ENCODE results near the gene STX2.

DNA sequence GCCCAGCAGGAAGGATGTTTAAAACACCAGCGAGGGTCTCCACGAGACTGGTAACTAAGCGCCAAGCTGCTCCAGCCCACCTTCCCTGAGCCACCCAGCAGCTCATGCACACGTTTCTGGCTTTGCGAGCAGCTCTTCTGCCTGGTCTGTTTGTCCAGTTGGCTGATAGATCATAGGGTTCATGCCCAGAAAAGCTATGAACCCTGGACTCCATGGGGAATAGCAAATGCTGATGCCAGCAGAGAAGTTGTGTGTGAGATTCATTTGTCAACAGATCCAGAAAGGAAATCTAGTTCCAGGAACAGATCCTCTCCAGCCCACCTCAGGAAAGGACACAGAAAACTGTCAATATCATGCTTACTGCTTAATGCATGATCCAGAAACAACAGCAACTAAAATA lies 94.8 kb downstream of the STX2 start:
- TF ChIP-seq, protein P1, sequence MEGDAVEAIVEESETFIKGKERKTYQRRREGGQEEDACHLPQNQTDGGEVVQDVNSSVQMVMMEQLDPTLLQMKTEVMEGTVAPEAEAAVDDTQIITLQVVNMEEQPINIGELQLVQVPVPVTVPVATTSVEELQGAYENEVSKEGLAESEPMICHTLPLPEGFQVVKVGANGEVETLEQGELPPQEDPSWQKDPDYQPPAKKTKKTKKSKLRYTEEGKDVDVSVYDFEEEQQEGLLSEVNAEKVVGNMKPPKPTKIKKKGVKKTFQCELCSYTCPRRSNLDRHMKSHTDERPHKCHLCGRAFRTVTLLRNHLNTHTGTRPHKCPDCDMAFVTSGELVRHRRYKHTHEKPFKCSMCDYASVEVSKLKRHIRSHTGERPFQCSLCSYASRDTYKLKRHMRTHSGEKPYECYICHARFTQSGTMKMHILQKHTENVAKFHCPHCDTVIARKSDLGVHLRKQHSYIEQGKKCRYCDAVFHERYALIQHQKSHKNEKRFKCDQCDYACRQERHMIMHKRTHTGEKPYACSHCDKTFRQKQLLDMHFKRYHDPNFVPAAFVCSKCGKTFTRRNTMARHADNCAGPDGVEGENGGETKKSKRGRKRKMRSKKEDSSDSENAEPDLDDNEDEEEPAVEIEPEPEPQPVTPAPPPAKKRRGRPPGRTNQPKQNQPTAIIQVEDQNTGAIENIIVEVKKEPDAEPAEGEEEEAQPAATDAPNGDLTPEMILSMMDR (IDR thresholded peaks at IDR 0.05 in 4 of 5, conservative IDR thresholded peaks at IDR 0.05 in 1 of 5) = no peak
- no peak for TF ChIP-seq POLR2A (IDR thresholded peaks at IDR 0.05)

Data from gastrocnemius medialis (tissue), 4 donors.